ENCODE measurements around the gene ST7L. TPM values are rescaled to one million over a fixed set of nuclear protein-coding genes. Genes with fewer than 3 reads are reported as not detected.

The ST7L gene
- total and polyA plus RNA-seq, 4 donors: 8.4 to 36.1 (median 17.2) TPM

- Histone ChIP-seq H3K9ac (ENCODE audit: insufficient read depth in 1 of 2, low read length in 2 of 2) (no peak overlapping the region), H3K4me3 (no peak overlapping the region), H3K4me1 (ENCODE audit: control insufficient read depth in 5 of 5, insufficient read depth in 5 of 5, low read length in 5 of 5) (no peaks in the 10 kb centered on the region), H3K36me3 (ENCODE audit: control insufficient read depth in 4 of 4, insufficient read depth in 4 of 4, low read length in 4 of 4) (peaks cover 0 to 16% (median 6%) of the 10 kb centered on the region in 4 donors), H3K9me3 (ENCODE audit: control insufficient read depth in 4 of 4, insufficient read depth in 3 of 4, low read length in 3 of 4) (no peaks in the 10 kb centered on the region), H3K27ac (ENCODE audit: low read depth in 1 of 2, low read length in 1 of 2) (no peak overlapping the region), H3K27me3 (ENCODE audit: control insufficient read depth in 3 of 3, insufficient read depth in 3 of 3, low read length in 2 of 3) (no peaks in the 10 kb centered on the region)
- no peak for DNase-seq
- no peak for TF ChIP-seq CTCF (IDR thresholded peaks at IDR 0.05; ENCODE audit: control extremely low read depth, extremely low read depth)
- 96 to 100% methylated on average over 1 of the region's 1 CpG for WGBS, 2 donors
- ATAC-seq (ENCODE audit: insufficient read depth, low FRiP score): no peak
Observed at GRCh38 chr1:112565800-112566199, 53.1 kb downstream of the ST7L start.

GRCh38 chr1:112564081-112564480 lies 54.9 kb downstream of the ST7L start:
- ATAC-seq (ENCODE audit: insufficient read depth, low FRiP score) (no peak), DNase-seq (no peak)
- Histone ChIP-seq H3K4me1 (ENCODE audit: control insufficient read depth in 5 of 5, insufficient read depth in 5 of 5, low read length in 5 of 5) (no peaks in the 10 kb centered on the region), H3K9me3 (ENCODE audit: control insufficient read depth in 4 of 4, insufficient read depth in 3 of 4, low read length in 3 of 4) (no peaks in the 10 kb centered on the region), H3K27me3 (ENCODE audit: control insufficient read depth in 3 of 3, insufficient read depth in 3 of 3, low read length in 2 of 3) (no peaks in the 10 kb centered on the region), H3K9ac (ENCODE audit: insufficient read depth in 1 of 2, low read length in 2 of 2) (no peak overlapping the region), H3K36me3 (ENCODE audit: control insufficient read depth in 4 of 4, insufficient read depth in 4 of 4, low read length in 4 of 4) (peaks cover 0 to 13% (median 4%) of the 10 kb centered on the region in 4 donors), H3K27ac (ENCODE audit: low read depth in 1 of 2, low read length in 1 of 2) (no peak overlapping the region), H3K4me3 (no peak overlapping the region)
- 91 to 97% methylated on average over 1 of the region's 1 CpG for WGBS, 2 donors
- TF ChIP-seq CTCF (IDR thresholded peaks at IDR 0.05; ENCODE audit: control extremely low read depth, extremely low read depth): no peak

- Histone ChIP-seq H3K27ac (ENCODE audit: low read depth in 1 of 2, low read length in 1 of 2) (no peak overlapping the region), H3K9me3 (ENCODE audit: control insufficient read depth in 4 of 4, insufficient read depth in 3 of 4, low read length in 3 of 4) (no peaks in the 10 kb centered on the region)
- DNase-seq: no peak
Observed at GRCh38 chr1:112563341-112563740, 55.6 kb downstream of the ST7L start.

More at GRCh38 chr1:112563341-112563740, 55.6 kb downstream of the ST7L start:
- no peak for TF ChIP-seq CTCF (IDR thresholded peaks at IDR 0.05; ENCODE audit: control extremely low read depth, extremely low read depth)
- Histone ChIP-seq H3K9ac (ENCODE audit: insufficient read depth in 1 of 2, low read length in 2 of 2) (no peak overlapping the region), H3K4me3 (no peak overlapping the region), H3K36me3 (ENCODE audit: control insufficient read depth in 4 of 4, insufficient read depth in 4 of 4, low read length in 4 of 4) (peaks cover 0 to 10% (median 3%) of the 10 kb centered on the region in 4 donors), H3K4me1 (ENCODE audit: control insufficient read depth in 5 of 5, insufficient read depth in 5 of 5, low read length in 5 of 5) (no peaks in the 10 kb centered on the region), H3K27me3 (ENCODE audit: control insufficient read depth in 3 of 3, insufficient read depth in 3 of 3, low read length in 2 of 3) (no peaks in the 10 kb centered on the region)
- ATAC-seq (ENCODE audit: insufficient read depth, low FRiP score): no peak

Data from lung (tissue), 12 donors.